ENCODE data around the gene SLC6A13.

The SLC6A13 gene

DNA sequence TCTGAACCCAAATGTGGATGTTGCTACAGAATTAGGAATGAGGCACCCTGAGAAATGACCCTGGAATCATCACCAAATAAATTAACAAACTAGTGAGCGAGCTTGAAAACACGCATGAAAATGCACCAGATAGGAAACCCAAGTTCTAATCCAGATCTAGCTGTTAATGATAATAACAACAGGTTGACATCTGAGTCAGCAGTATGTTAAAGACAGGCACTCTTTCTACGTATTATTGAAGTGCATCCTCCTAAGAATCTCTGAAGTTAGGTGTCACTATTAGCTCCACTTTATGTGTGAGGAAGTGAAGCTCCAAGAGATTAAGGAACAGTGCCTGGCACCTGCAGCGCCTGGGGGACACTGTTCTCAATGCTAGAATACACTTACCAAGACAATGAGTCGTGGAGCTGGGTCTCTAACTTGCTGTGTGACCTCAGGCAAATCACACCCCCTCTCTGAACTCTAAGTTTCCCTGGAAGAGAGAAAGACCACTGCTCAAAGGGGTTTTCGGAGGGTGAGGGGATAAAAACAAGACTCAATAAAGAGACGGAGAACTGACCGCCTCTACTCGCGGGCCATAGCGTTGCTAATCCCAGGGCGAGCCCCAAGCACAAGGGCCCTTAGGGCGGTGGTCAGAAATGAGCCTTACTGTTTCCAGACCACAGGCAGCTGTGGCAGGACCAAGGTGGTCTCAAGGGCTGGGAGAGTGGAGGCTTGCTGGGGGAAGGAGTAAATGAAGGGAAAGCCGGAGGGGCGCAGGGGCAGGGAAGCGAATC, 50.8 kb downstream of the SLC6A13 start:
- H3K4me1 ChIP-seq (ENCODE audit: control insufficient read depth in 1 of 2, insufficient read depth in 2 of 2, low read length in 2 of 2) = no peaks in the 10 kb centered on the region
- no peak overlapping the region for H4K12ac ChIP-seq (ENCODE audit: low read depth, low read length)
- H2AK5ac ChIP-seq (ENCODE audit: low read length) = no peak overlapping the region
- no peak overlapping the region for H4K91ac ChIP-seq (ENCODE audit: low read depth, low read length)
- no peak overlapping the region for H3K9ac ChIP-seq (ENCODE audit: low read length)
- no peak overlapping the region for H3K4me3 ChIP-seq (ENCODE audit: low read depth, low read length)
- no peak overlapping the region for H3K23ac ChIP-seq (ENCODE audit: low read length)
- no peak overlapping the region for H3K18ac ChIP-seq (ENCODE audit: low read length)
- H3K79me2 ChIP-seq (ENCODE audit: control insufficient read depth, insufficient read depth, low read length, poor library complexity) = no peaks in the 10 kb centered on the region
- H2BK120ac ChIP-seq (ENCODE audit: insufficient read depth, low read length, poor library complexity) = no peak overlapping the region
- no peak overlapping the region for H3K4ac ChIP-seq (ENCODE audit: low read depth, low read length)
- no peak overlapping the region for H3K27ac ChIP-seq (ENCODE audit: low read depth, low read length)
- H2BK5ac ChIP-seq (ENCODE audit: low read depth, low read length, poor library complexity) = no peak overlapping the region
- H3K36me3 ChIP-seq (ENCODE audit: control insufficient read depth in 1 of 2, insufficient read depth in 2 of 2, low read length in 2 of 2) = no peaks in the 10 kb centered on the region
- WGBS (ENCODE audit: extremely low coverage, insufficient coverage, insufficient read length) = no CpG with 5 or more reads among the region's 16 CpGs
- H3K4me2 ChIP-seq (ENCODE audit: low read length) = no peak overlapping the region
- H3K14ac ChIP-seq (ENCODE audit: low read length) = no peak overlapping the region
- H3K9me3 ChIP-seq (ENCODE audit: insufficient read depth, low read depth, low read length) = peaks cover 2% of the 10 kb centered on the region
- no peaks in the 10 kb centered on the region for H3K79me1 ChIP-seq (ENCODE audit: low read length)
- no peaks in the 10 kb centered on the region for H3K27me3 ChIP-seq (ENCODE audit: insufficient read depth, low read length)
- no peak overlapping the region for H2AFZ ChIP-seq (ENCODE audit: insufficient read depth, low read length, poor library complexity)
- H4K8ac ChIP-seq (ENCODE audit: low read depth, low read length) = no peak overlapping the region
- DNase-seq = no peak
- H2BK12ac ChIP-seq (ENCODE audit: low read length) = no peak overlapping the region

DNA sequence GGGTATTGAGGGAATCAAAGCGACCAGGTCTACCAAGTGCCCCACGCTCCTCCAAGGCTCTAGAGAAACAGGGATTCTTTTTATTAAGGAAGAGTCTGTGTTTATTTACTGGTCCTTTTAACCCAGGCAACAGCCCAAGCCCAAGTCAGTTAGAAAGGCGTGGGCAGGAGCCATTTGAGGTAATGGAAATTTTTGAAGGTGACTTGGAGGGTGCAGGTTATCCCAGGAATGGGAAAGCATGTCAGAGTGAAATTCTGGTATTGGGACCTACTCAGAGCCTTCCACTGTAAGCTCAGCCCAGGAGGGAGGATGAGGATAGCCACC, 51.5 kb downstream of the SLC6A13 start:
- no peak overlapping the region for H3K18ac ChIP-seq (ENCODE audit: low read length)
- H3K27ac ChIP-seq (ENCODE audit: low read depth, low read length) = no peak overlapping the region
- H3K4me2 ChIP-seq (ENCODE audit: low read length) = no peak overlapping the region
- no CpG with 5 or more reads among the region's 3 CpGs for WGBS (ENCODE audit: extremely low coverage, insufficient coverage, insufficient read length)
- H4K91ac ChIP-seq (ENCODE audit: low read depth, low read length) = no peak overlapping the region
- H2AK5ac ChIP-seq (ENCODE audit: low read length) = no peak overlapping the region
- no peaks in the 10 kb centered on the region for H3K36me3 ChIP-seq (ENCODE audit: control insufficient read depth in 1 of 2, insufficient read depth in 2 of 2, low read length in 2 of 2)
- H3K79me1 ChIP-seq (ENCODE audit: low read length) = no peaks in the 10 kb centered on the region
- no peak overlapping the region for H2BK5ac ChIP-seq (ENCODE audit: low read depth, low read length, poor library complexity)
- H4K8ac ChIP-seq (ENCODE audit: low read depth, low read length) = no peak overlapping the region
- H3K4ac ChIP-seq (ENCODE audit: low read depth, low read length) = no peak overlapping the region
- no peak overlapping the region for H2BK120ac ChIP-seq (ENCODE audit: insufficient read depth, low read length, poor library complexity)
- no peaks in the 10 kb centered on the region for H3K79me2 ChIP-seq (ENCODE audit: control insufficient read depth, insufficient read depth, low read length, poor library complexity)
- no peaks in the 10 kb centered on the region for H3K27me3 ChIP-seq (ENCODE audit: insufficient read depth, low read length)
- H3K9me3 ChIP-seq (ENCODE audit: insufficient read depth, low read depth, low read length) = peaks cover 2% of the 10 kb centered on the region
- no peak overlapping the region for H2AFZ ChIP-seq (ENCODE audit: insufficient read depth, low read length, poor library complexity)
- H3K23ac ChIP-seq (ENCODE audit: low read length) = no peak overlapping the region
- H3K9ac ChIP-seq (ENCODE audit: low read length) = no peak overlapping the region
- H3K14ac ChIP-seq (ENCODE audit: low read length) = no peak overlapping the region
- H3K4me3 ChIP-seq (ENCODE audit: low read depth, low read length) = no peak overlapping the region
- no peaks in the 10 kb centered on the region for H3K4me1 ChIP-seq (ENCODE audit: control insufficient read depth in 1 of 2, insufficient read depth in 2 of 2, low read length in 2 of 2)
- no peak overlapping the region for H4K12ac ChIP-seq (ENCODE audit: low read depth, low read length)
- H2BK12ac ChIP-seq (ENCODE audit: low read length) = no peak overlapping the region
- no peak for DNase-seq

DNA sequence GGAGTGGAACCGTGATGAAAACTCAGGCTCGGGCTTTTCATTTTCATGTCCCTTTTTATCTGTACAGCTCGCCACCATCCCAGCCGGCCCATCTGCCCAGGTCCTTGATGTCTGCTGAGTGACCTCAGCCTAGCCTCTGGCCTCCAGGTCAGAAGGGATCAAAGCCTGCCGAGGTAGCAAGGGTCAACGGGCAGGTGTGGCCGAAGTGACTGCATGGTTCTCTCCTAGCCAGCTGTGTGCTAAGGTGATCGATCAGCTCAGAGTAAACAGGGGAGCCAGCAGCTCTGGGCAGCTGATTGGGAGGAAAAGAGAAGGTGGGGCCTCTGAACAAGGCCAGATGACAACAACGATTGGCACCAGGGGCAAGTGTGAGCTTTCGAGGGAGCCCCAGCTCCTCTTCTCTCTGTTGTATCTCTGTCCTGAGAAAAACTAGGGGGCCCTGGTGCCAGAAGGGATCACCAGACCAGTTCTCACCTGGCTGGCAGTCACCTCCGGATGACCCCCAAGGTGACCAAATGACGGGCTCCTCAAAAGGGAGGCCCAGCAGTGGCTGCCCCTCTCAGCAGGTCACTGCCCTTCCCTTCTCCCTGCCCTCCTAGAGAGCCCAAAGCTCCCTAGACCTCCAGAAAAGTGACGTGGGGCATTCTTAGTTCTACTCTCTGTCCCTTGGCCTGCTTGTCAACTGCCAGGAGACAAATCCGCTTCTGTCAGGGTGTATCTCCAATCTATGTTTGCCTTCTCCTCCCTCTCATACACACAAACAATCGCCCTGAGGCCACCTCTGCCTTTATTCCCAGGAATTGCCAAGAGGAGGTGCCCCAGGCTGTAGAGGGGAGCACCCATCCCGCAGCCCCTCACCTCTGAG, 52.1 kb downstream of the SLC6A13 start:
- WGBS (ENCODE audit: extremely low coverage, insufficient coverage, insufficient read length) = no CpG with 5 or more reads among the region's 16 CpGs
- no peak overlapping the region for H3K23ac ChIP-seq (ENCODE audit: low read length)
- no peaks in the 10 kb centered on the region for H3K79me1 ChIP-seq (ENCODE audit: low read length)
- no peaks in the 10 kb centered on the region for H3K27me3 ChIP-seq (ENCODE audit: insufficient read depth, low read length)
- no peaks in the 10 kb centered on the region for H3K36me3 ChIP-seq (ENCODE audit: control insufficient read depth in 1 of 2, insufficient read depth in 2 of 2, low read length in 2 of 2)
- H3K27ac ChIP-seq (ENCODE audit: low read depth, low read length) = no peak overlapping the region
- no peak overlapping the region for H2BK5ac ChIP-seq (ENCODE audit: low read depth, low read length, poor library complexity)
- no peak overlapping the region for H3K4ac ChIP-seq (ENCODE audit: low read depth, low read length)
- H3K9me3 ChIP-seq (ENCODE audit: insufficient read depth, low read depth, low read length) = peaks cover 2% of the 10 kb centered on the region
- no peak overlapping the region for H2AFZ ChIP-seq (ENCODE audit: insufficient read depth, low read length, poor library complexity)
- H3K4me1 ChIP-seq (ENCODE audit: control insufficient read depth in 1 of 2, insufficient read depth in 2 of 2, low read length in 2 of 2) = no peaks in the 10 kb centered on the region
- H3K4me2 ChIP-seq (ENCODE audit: low read length) = no peak overlapping the region
- no peak overlapping the region for H2BK120ac ChIP-seq (ENCODE audit: insufficient read depth, low read length, poor library complexity)
- no peaks in the 10 kb centered on the region for H3K79me2 ChIP-seq (ENCODE audit: control insufficient read depth, insufficient read depth, low read length, poor library complexity)
- H2BK12ac ChIP-seq (ENCODE audit: low read length) = no peak overlapping the region
- H3K4me3 ChIP-seq (ENCODE audit: low read depth, low read length) = no peak overlapping the region
- H3K9ac ChIP-seq (ENCODE audit: low read length) = no peak overlapping the region
- H2AK5ac ChIP-seq (ENCODE audit: low read length) = no peak overlapping the region
- no peak overlapping the region for H3K14ac ChIP-seq (ENCODE audit: low read length)
- H4K12ac ChIP-seq (ENCODE audit: low read depth, low read length) = no peak overlapping the region
- H3K18ac ChIP-seq (ENCODE audit: low read length) = no peak overlapping the region
- DNase-seq = no peak
- H4K91ac ChIP-seq (ENCODE audit: low read depth, low read length) = no peak overlapping the region
- H4K8ac ChIP-seq (ENCODE audit: low read depth, low read length) = no peak overlapping the region

DNA sequence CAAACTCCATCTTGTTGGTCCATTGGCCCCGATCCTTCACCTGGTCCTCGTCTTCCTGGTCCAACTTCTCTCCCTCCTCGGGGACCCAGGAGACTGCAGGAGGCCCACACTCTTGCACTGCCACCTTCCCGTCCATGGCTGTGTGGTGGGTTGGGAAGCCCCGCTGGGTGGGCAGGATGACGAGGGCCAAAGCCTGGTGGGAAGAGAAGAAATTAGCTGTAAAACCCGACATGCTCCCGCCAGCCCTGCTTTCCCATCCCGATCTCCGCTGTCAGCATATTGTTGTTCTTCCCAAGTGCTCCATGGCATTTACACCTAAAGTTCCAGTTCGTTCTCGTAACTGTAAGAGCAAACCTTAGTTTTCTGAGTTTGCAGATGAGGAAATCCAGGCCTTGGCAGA, 52.8 kb downstream of the SLC6A13 start:
- WGBS (ENCODE audit: extremely low coverage, insufficient coverage, insufficient read length) = no CpG with 5 or more reads among the region's 12 CpGs
- Histone ChIP-seq H3K9me3 (ENCODE audit: insufficient read depth, low read depth, low read length) (peaks cover 2% of the 10 kb centered on the region), H4K91ac (ENCODE audit: low read depth, low read length) (no peak overlapping the region)

More for the DNA sequence above, 52.8 kb downstream of the SLC6A13 start:
- Histone ChIP-seq H3K4me3 (ENCODE audit: low read depth, low read length) (no peak overlapping the region), H4K8ac (ENCODE audit: low read depth, low read length) (no peak overlapping the region), H3K79me2 (ENCODE audit: control insufficient read depth, insufficient read depth, low read length, poor library complexity) (no peaks in the 10 kb centered on the region), H3K9ac (ENCODE audit: low read length) (no peak overlapping the region), H2BK5ac (ENCODE audit: low read depth, low read length, poor library complexity) (no peak overlapping the region), H2AFZ (ENCODE audit: insufficient read depth, low read length, poor library complexity) (no peak overlapping the region), H3K27ac (ENCODE audit: low read depth, low read length) (no peak overlapping the region), H2BK12ac (ENCODE audit: low read length) (no peak overlapping the region), H3K27me3 (ENCODE audit: insufficient read depth, low read length) (no peaks in the 10 kb centered on the region), H3K23ac (ENCODE audit: low read length) (no peak overlapping the region), H3K4me2 (ENCODE audit: low read length) (no peak overlapping the region), H2AK5ac (ENCODE audit: low read length) (no peak overlapping the region), H3K18ac (ENCODE audit: low read length) (no peak overlapping the region), H4K12ac (ENCODE audit: low read depth, low read length) (no peak overlapping the region), H3K4ac (ENCODE audit: low read depth, low read length) (no peak overlapping the region), H3K36me3 (ENCODE audit: control insufficient read depth in 1 of 2, insufficient read depth in 2 of 2, low read length in 2 of 2) (no peaks in the 10 kb centered on the region), H2BK120ac (ENCODE audit: insufficient read depth, low read length, poor library complexity) (no peak overlapping the region), H3K14ac (ENCODE audit: low read length) (no peak overlapping the region), H3K4me1 (ENCODE audit: control insufficient read depth in 1 of 2, insufficient read depth in 2 of 2, low read length in 2 of 2) (no peaks in the 10 kb centered on the region), H3K79me1 (ENCODE audit: low read length) (no peaks in the 10 kb centered on the region)
- DNase-seq = no peak
